Measurements from ENCODE around the gene CD5L.

Gene CD5L

GRCh38 chr1:157870490-157870889 is 28.9 kb upstream of the CD5L start:
- Histone ChIP-seq H3K23ac (ENCODE audit: low read length in 2 of 2) (no peak overlapping the region), H3K9me3 (ENCODE audit: control insufficient read depth, low read length) (no peaks in the 10 kb centered on the region), H3K14ac (ENCODE audit: low read length in 2 of 2) (no peak overlapping the region), H3K4me3 (ENCODE audit: insufficient read depth in 1 of 2, low read depth in 1 of 2, low read length in 2 of 2) (no peak overlapping the region), H2AFZ (ENCODE audit: low read depth, low read length) (no peak overlapping the region), H3K18ac (ENCODE audit: low read depth in 1 of 2, low read length in 2 of 2) (no peak overlapping the region), H3K9ac (ENCODE audit: low read length) (no peak overlapping the region), H3K36me3 (ENCODE audit: control insufficient read depth in 1 of 2, insufficient read depth in 2 of 2, low read depth in 1 of 2, low read length in 2 of 2) (no peaks in the 10 kb centered on the region), H2BK12ac (ENCODE audit: low read length in 2 of 2) (no peak overlapping the region), H4K91ac (ENCODE audit: low read length) (no peak overlapping the region), H3K4me1 (ENCODE audit: control insufficient read depth, insufficient read depth, low read depth, low read length) (no peaks in the 10 kb centered on the region), H3K79me1 (replicated peaks; ENCODE audit: low read length, poor library complexity, severe bottlenecking) (no peaks in the 10 kb centered on the region), H3K4ac (ENCODE audit: low read depth in 1 of 2, low read length in 2 of 2) (no peak overlapping the region), H2BK5ac (ENCODE audit: low read depth, low read length, poor library complexity, severe bottlenecking) (no peak overlapping the region), H2AK5ac (ENCODE audit: low read length, severe bottlenecking) (no peak overlapping the region), H2BK15ac (ENCODE audit: low read depth, poor library complexity, severe bottlenecking) (no peak overlapping the region), H3K4me2 (ENCODE audit: low read length, poor library complexity, severe bottlenecking) (no peak overlapping the region), H3K27ac (ENCODE audit: low read length, poor library complexity, severe bottlenecking) (no peak overlapping the region), H4K8ac (ENCODE audit: low read length) (no peak overlapping the region), H2BK120ac (ENCODE audit: low read depth, low read length) (no peak overlapping the region), H3K27me3 (ENCODE audit: control insufficient read depth in 1 of 2, insufficient read depth in 1 of 2, low read length in 2 of 2) (peaks cover 18 to 21% of the 10 kb centered on the region in 2 experiments)
- DNase-seq = no peak

GRCh38 chr1:157868654-157869053 is 27.0 kb upstream of the CD5L start:
- no peak overlapping the region for H3K4ac ChIP-seq (ENCODE audit: low read depth in 1 of 2, low read length in 2 of 2)
- 63% methylated on average over 1 of the region's 1 CpG for WGBS
- no peak overlapping the region for H4K8ac ChIP-seq (ENCODE audit: low read length)
- H3K79me1 ChIP-seq (replicated peaks; ENCODE audit: low read length, poor library complexity, severe bottlenecking) = no peaks in the 10 kb centered on the region
- peaks cover 15 to 19% of the 10 kb centered on the region in 2 experiments for H3K27me3 ChIP-seq (ENCODE audit: control insufficient read depth in 1 of 2, insufficient read depth in 1 of 2, low read length in 2 of 2)
- H3K36me3 ChIP-seq (ENCODE audit: control insufficient read depth in 1 of 2, insufficient read depth in 2 of 2, low read depth in 1 of 2, low read length in 2 of 2) = no peaks in the 10 kb centered on the region
- H4K91ac ChIP-seq (ENCODE audit: low read length) = no peak overlapping the region
- H3K4me1 ChIP-seq (ENCODE audit: control insufficient read depth, insufficient read depth, low read depth, low read length) = no peaks in the 10 kb centered on the region
- H2BK120ac ChIP-seq (ENCODE audit: low read depth, low read length) = no peak overlapping the region
- H3K9me3 ChIP-seq (ENCODE audit: control insufficient read depth, low read length) = no peaks in the 10 kb centered on the region
- H3K23ac ChIP-seq (ENCODE audit: low read length in 2 of 2) = no peak overlapping the region
- no peak overlapping the region for H2BK15ac ChIP-seq (ENCODE audit: low read depth, poor library complexity, severe bottlenecking)
- H3K9ac ChIP-seq (ENCODE audit: low read length) = no peak overlapping the region
- H3K14ac ChIP-seq (ENCODE audit: low read length in 2 of 2) = no peak overlapping the region
- no peak overlapping the region for H3K4me2 ChIP-seq (ENCODE audit: low read length, poor library complexity, severe bottlenecking)
- H2BK12ac ChIP-seq (ENCODE audit: low read length in 2 of 2) = no peak overlapping the region
- H3K4me3 ChIP-seq (ENCODE audit: insufficient read depth in 1 of 2, low read depth in 1 of 2, low read length in 2 of 2) = no peak overlapping the region
- no peak overlapping the region for H2AFZ ChIP-seq (ENCODE audit: low read depth, low read length)
- H2BK5ac ChIP-seq (ENCODE audit: low read depth, low read length, poor library complexity, severe bottlenecking) = no peak overlapping the region
- no peak overlapping the region for H3K18ac ChIP-seq (ENCODE audit: low read depth in 1 of 2, low read length in 2 of 2)
- H3K27ac ChIP-seq (ENCODE audit: low read length, poor library complexity, severe bottlenecking) = no peak overlapping the region
- no peak overlapping the region for H2AK5ac ChIP-seq (ENCODE audit: low read length, severe bottlenecking)
- DNase-seq = no peak

- H4K8ac ChIP-seq (ENCODE audit: low read length) = no peak overlapping the region
- H2AK5ac ChIP-seq (ENCODE audit: low read length, severe bottlenecking) = no peak overlapping the region
- H2BK120ac ChIP-seq (ENCODE audit: low read depth, low read length) = no peak overlapping the region
- H3K79me1 ChIP-seq (replicated peaks; ENCODE audit: low read length, poor library complexity, severe bottlenecking) = no peaks in the 10 kb centered on the region
- H3K4ac ChIP-seq (ENCODE audit: low read depth in 1 of 2, low read length in 2 of 2) = no peak overlapping the region
- H4K91ac ChIP-seq (ENCODE audit: low read length) = no peak overlapping the region
- no peak overlapping the region for H3K4me2 ChIP-seq (ENCODE audit: low read length, poor library complexity, severe bottlenecking)
- H3K9me3 ChIP-seq (ENCODE audit: control insufficient read depth, low read length) = no peaks in the 10 kb centered on the region
- no peak overlapping the region for H2BK15ac ChIP-seq (ENCODE audit: low read depth, poor library complexity, severe bottlenecking)
- no peak overlapping the region for H3K14ac ChIP-seq (ENCODE audit: low read length in 2 of 2)
- no peak overlapping the region for H3K18ac ChIP-seq (ENCODE audit: low read depth in 1 of 2, low read length in 2 of 2)
- H3K27ac ChIP-seq (ENCODE audit: low read length, poor library complexity, severe bottlenecking) = no peak overlapping the region
- H3K4me3 ChIP-seq (ENCODE audit: insufficient read depth in 1 of 2, low read depth in 1 of 2, low read length in 2 of 2) = no peak overlapping the region
- no peak overlapping the region for H3K23ac ChIP-seq (ENCODE audit: low read length in 2 of 2)
- no peak overlapping the region for H2AFZ ChIP-seq (ENCODE audit: low read depth, low read length)
- DNase-seq = no peak
- H2BK5ac ChIP-seq (ENCODE audit: low read depth, low read length, poor library complexity, severe bottlenecking) = no peak overlapping the region
- 78% methylated on average over 6 of the region's 6 CpGs for WGBS
- H3K27me3 ChIP-seq (ENCODE audit: control insufficient read depth in 1 of 2, insufficient read depth in 1 of 2, low read length in 2 of 2) = peaks cover 0 to 4% of the 10 kb centered on the region in 2 experiments
- H3K4me1 ChIP-seq (ENCODE audit: control insufficient read depth, insufficient read depth, low read depth, low read length) = no peaks in the 10 kb centered on the region
- no peaks in the 10 kb centered on the region for H3K36me3 ChIP-seq (ENCODE audit: control insufficient read depth in 1 of 2, insufficient read depth in 2 of 2, low read depth in 1 of 2, low read length in 2 of 2)
- H3K9ac ChIP-seq (ENCODE audit: low read length) = no peak overlapping the region
- H2BK12ac ChIP-seq (ENCODE audit: low read length in 2 of 2) = no peak overlapping the region
These were observed 20.8 kb upstream of the CD5L start for GRCh38 chr1:157862114-157863070.

GRCh38 chr1:157856538-157856937 is 14.9 kb upstream of the CD5L start:
- H3K4me3 ChIP-seq (ENCODE audit: insufficient read depth in 1 of 2, low read depth in 1 of 2, low read length in 2 of 2) = no peak overlapping the region

More at GRCh38 chr1:157856538-157856937, 14.9 kb upstream of the CD5L start:
- Histone ChIP-seq H2BK120ac (ENCODE audit: low read depth, low read length) (no peak overlapping the region), H3K23ac (ENCODE audit: low read length in 2 of 2) (no peak overlapping the region), H3K9ac (ENCODE audit: low read length) (no peak overlapping the region), H3K14ac (ENCODE audit: low read length in 2 of 2) (no peak overlapping the region), H3K36me3 (ENCODE audit: control insufficient read depth in 1 of 2, insufficient read depth in 2 of 2, low read depth in 1 of 2, low read length in 2 of 2) (no peaks in the 10 kb centered on the region), H3K27me3 (ENCODE audit: control insufficient read depth in 1 of 2, insufficient read depth in 1 of 2, low read length in 2 of 2) (no peaks in the 10 kb centered on the region), H4K91ac (ENCODE audit: low read length) (no peak overlapping the region), H2AK5ac (ENCODE audit: low read length, severe bottlenecking) (no peak overlapping the region), H3K27ac (ENCODE audit: low read length, poor library complexity, severe bottlenecking) (no peak overlapping the region), H2BK5ac (ENCODE audit: low read depth, low read length, poor library complexity, severe bottlenecking) (no peak overlapping the region), H4K8ac (ENCODE audit: low read length) (no peak overlapping the region), H3K79me1 (replicated peaks; ENCODE audit: low read length, poor library complexity, severe bottlenecking) (no peaks in the 10 kb centered on the region), H2AFZ (ENCODE audit: low read depth, low read length) (no peak overlapping the region), H3K4me1 (ENCODE audit: control insufficient read depth, insufficient read depth, low read depth, low read length) (no peaks in the 10 kb centered on the region), H3K4ac (ENCODE audit: low read depth in 1 of 2, low read length in 2 of 2) (no peak overlapping the region), H2BK12ac (ENCODE audit: low read length in 2 of 2) (no peak overlapping the region), H2BK15ac (ENCODE audit: low read depth, poor library complexity, severe bottlenecking) (no peak overlapping the region), H3K18ac (ENCODE audit: low read depth in 1 of 2, low read length in 2 of 2) (no peak overlapping the region), H3K4me2 (ENCODE audit: low read length, poor library complexity, severe bottlenecking) (no peak overlapping the region), H3K9me3 (ENCODE audit: control insufficient read depth, low read length) (no peaks in the 10 kb centered on the region)
- no peak for DNase-seq
- 66% methylated on average over 2 of the region's 2 CpGs for WGBS
